ENCODE results near the gene OR4F6. TPM values are rescaled to one million over a fixed set of nuclear protein-coding genes. Genes with fewer than 3 reads are reported as not detected.
"Not testable (repeated sequence)": the region's sequence is repeated elsewhere in the genome, so short reads cannot be mapped to it uniquely, and the experiment has no call there.

OR4F6 gene
- total RNA-seq, 4 donors from 2014 or later, result not detected

GRCh38 chr15:101775136-101775535, 28.2 kb upstream of the OR4F6 start:
- peak in 1 of 2 donors; percentile 68 for DNase-seq (ENCODE audit: low spot score in 2 of 2)
- WGBS, 2 donors, result 91 to 94% methylated on average over 10 of the region's 10 CpGs
- no peak for TF ChIP-seq CTCF (IDR thresholded peaks at IDR 0.05)
- no peak for TF ChIP-seq POLR2A (IDR thresholded peaks at IDR 0.05)
- intact Hi-C loops (cut with DNase I; ENCODE audit: low total_unique reads), result no loop called here
- H3K4me3 ChIP-seq (ENCODE audit: low read depth, poor library complexity, severe bottlenecking), result no peak overlapping the region

- H3K4me3 ChIP-seq (ENCODE audit: low read depth, poor library complexity, severe bottlenecking); intact Hi-C loops (cut with DNase I; ENCODE audit: low total_unique reads); DNase-seq (ENCODE audit: low spot score in 2 of 2): not testable (repeated sequence)
- 86 to 87% methylated on average over 10 of the region's 10 CpGs for WGBS, 2 donors
These were observed 24.7 kb upstream of the OR4F6 start for GRCh38 chr15:101778576-101778975.

- 21 to 35% methylated on average over 1 of the region's 1 CpG for whole genome bisulfite sequencing, 2 donors
- DNase-seq (ENCODE audit: low spot score in 2 of 2); intact Hi-C loops (cut with DNase I; ENCODE audit: low total_unique reads); H3K4me3 ChIP-seq (ENCODE audit: low read depth, poor library complexity, severe bottlenecking): not testable (repeated sequence)
These were observed 23.1 kb upstream of the OR4F6 start for GRCh38 chr15:101780225-101780624.

GRCh38 chr15:101781928-101782327, 21.4 kb upstream of the OR4F6 start:
- intact Hi-C loops (cut with DNase I; ENCODE audit: low total_unique reads), result no loop called here
- H3K4me3 ChIP-seq (ENCODE audit: low read depth, poor library complexity, severe bottlenecking), result no peak overlapping the region
- DNase-seq (ENCODE audit: low spot score in 2 of 2), result no peak
- TF ChIP-seq CTCF (IDR thresholded peaks at IDR 0.05) (no peak), POLR2A (IDR thresholded peaks at IDR 0.05) (no peak)
- WGBS, 2 donors, result 81 to 82% methylated on average over 9 of the region's 9 CpGs

- intact Hi-C loops (cut with DNase I; ENCODE audit: low total_unique reads), result no loop called here
- H3K4me3 ChIP-seq (ENCODE audit: low read depth, poor library complexity, severe bottlenecking), result no peak overlapping the region
- TF ChIP-seq POLR2A (IDR thresholded peaks at IDR 0.05), result no peak
- no peak for TF ChIP-seq CTCF (IDR thresholded peaks at IDR 0.05)
- DNase-seq (ENCODE audit: low spot score in 2 of 2), result no peak
- WGBS, 2 donors, result 63 to 67% methylated on average over 2 of the region's 2 CpGs
These were observed 18.7 kb upstream of the OR4F6 start for GRCh38 chr15:101784644-101785043.

- WGBS, 2 donors, result 65 to 67% methylated on average over 2 of the region's 2 CpGs
- DNase-seq (ENCODE audit: low spot score in 2 of 2); H3K4me3 ChIP-seq (ENCODE audit: low read depth, poor library complexity, severe bottlenecking); intact Hi-C loops (cut with DNase I; ENCODE audit: low total_unique reads): not testable (repeated sequence)
These were observed 16.9 kb upstream of the OR4F6 start for GRCh38 chr15:101786422-101786821.

GRCh38 chr15:101788001-101788400, 15.3 kb upstream of the OR4F6 start:
- H3K4me3 ChIP-seq (ENCODE audit: low read depth, poor library complexity, severe bottlenecking); intact Hi-C loops (cut with DNase I; ENCODE audit: low total_unique reads); DNase-seq (ENCODE audit: low spot score in 2 of 2): not testable (repeated sequence)
- 87 to 89% methylated on average over 2 of the region's 2 CpGs for WGBS, 2 donors

GRCh38 chr15:101788503-101789269, 14.6 kb upstream of the OR4F6 start:
- WGBS, 2 donors, result 82 to 84% methylated on average over 5 of the region's 5 CpGs
- H3K4me3 ChIP-seq (ENCODE audit: low read depth, poor library complexity, severe bottlenecking); DNase-seq (ENCODE audit: low spot score in 2 of 2); intact Hi-C loops (cut with DNase I; ENCODE audit: low total_unique reads): not testable (repeated sequence)

- DNase-seq (ENCODE audit: low spot score in 2 of 2); H3K4me3 ChIP-seq (ENCODE audit: low read depth, poor library complexity, severe bottlenecking); intact Hi-C loops (cut with DNase I; ENCODE audit: low total_unique reads): not testable (repeated sequence)
- WGBS, 2 donors, result 36 to 52% methylated on average over 2 of the region's 4 CpGs
These were observed 12.6 kb upstream of the OR4F6 start for GRCh38 chr15:101790748-101791147.

- DNase-seq (ENCODE audit: low spot score in 2 of 2); H3K4me3 ChIP-seq (ENCODE audit: low read depth, poor library complexity, severe bottlenecking); intact Hi-C loops (cut with DNase I; ENCODE audit: low total_unique reads): not testable (repeated sequence)
- 75 to 76% methylated on average over 7 of the region's 7 CpGs for WGBS, 2 donors
These were observed 9.3 kb upstream of the OR4F6 start for GRCh38 chr15:101793981-101794380.
